H1 (cell line): ENCODE measurements around the gene SRI. TPM values are rescaled to one million over a fixed set of nuclear protein-coding genes. Genes with fewer than 3 reads are reported as not detected.

Experiments
- CTCF ChIA-PET: fragments of 300-600 bp; sonication (Branson Sonifier 250); formaldehyde crosslinking; loops from one replicate; lab custom pipeline; 2021; ENCODE audit not compliant: partially characterized antibody; lab: Charles Lee
- POLR2A ChIA-PET: fragments of 300-600 bp; sonication (Branson Sonifier 250); formaldehyde crosslinking; loops from one replicate; lab custom pipeline; 2021; ENCODE audit warnings: inconsistent platforms; ENCODE audit not compliant: partially characterized antibody; lab: Charles Lee
- DNase-seq, 2 experiments: peaks; one replicate each; pipeline versions ENCODE4 v3.0.0 to v3.0.0-alpha.2; 2010 to 2022; ENCODE audit warnings: low spot score in 2 of 2, low read depth in 1 of 2, mixed read lengths in 1 of 2
- FAIRE-seq: peaks from 2 replicates; lab custom pipeline; 2011; peaks lifted over from hg19 to GRCh38; lab: Jason Lieb, UNC
- H2AFZ ChIP-seq: 2 replicates; pipeline ENCODE4 v1.8.1; 2012; ENCODE audit warnings: low read length, inconsistent platforms
- H2AK5ac ChIP-seq: 2 replicates; pipeline ENCODE4 v1.6.1; 2013; ENCODE audit warnings: low read depth, low read length
- H2BK120ac ChIP-seq: replicated peaks from 2 replicates; pipeline ENCODE3; 2013; ENCODE audit warnings: low read depth, low read length, inconsistent platforms
- H2BK12ac ChIP-seq: 2 replicates; pipeline ENCODE4 v1.6.1; 2013; ENCODE audit warnings: low read depth, low read length
- H2BK15ac ChIP-seq: 2 replicates; pipeline ENCODE4 v1.6.1; 2013; ENCODE audit warnings: low read length
- H2BK20ac ChIP-seq: 2 replicates; pipeline ENCODE4 v1.6.1; 2013; ENCODE audit warnings: low read length
- H2BK5ac ChIP-seq: 2 replicates; pipeline ENCODE4 v1.6.1; 2013; ENCODE audit warnings: low read depth, low read length
- H3K14ac ChIP-seq: 2 replicates; pipeline ENCODE4 v1.6.1; 2013; ENCODE audit warnings: inconsistent platforms; ENCODE audit not compliant: insufficient read length
- H3K18ac ChIP-seq: 2 replicates; pipeline ENCODE4 v1.6.1; 2013; ENCODE audit warnings: low read length; ENCODE audit errors: extremely low read depth
- H3K23ac ChIP-seq: 2 replicates; pipeline ENCODE4 v1.6.1; 2013; ENCODE audit warnings: inconsistent platforms; ENCODE audit not compliant: insufficient read length
- H3K23me2 ChIP-seq: 2 replicates; pipeline ENCODE4 v1.6.1; 2013; ENCODE audit warnings: low read depth, low read length
- H3K27ac ChIP-seq: 2 replicates; pipeline ENCODE4 v1.6.1; 2011; ENCODE audit warnings: low read depth, low read length, inconsistent platforms
- H3K27me3 ChIP-seq, 4 experiments: replicated peaks in 1 of 4; 1 replicate in 1 of 4; 2 replicates in 3 of 4; pipeline versions ENCODE4 v1.6.1 to v1.8.1; 2011 to 2013; ENCODE audit warnings: low read length in 3 of 4, mild to moderate bottlenecking in 3 of 4, inconsistent platforms in 2 of 4, mixed read lengths in 2 of 4, moderate library complexity in 1 of 4; ENCODE audit not compliant: control insufficient read depth in 3 of 4, insufficient read depth in 3 of 4; ENCODE audit errors: extremely low read depth in 1 of 4
- H3K36me3 ChIP-seq, 4 experiments: 2 replicates each; pipeline versions ENCODE4 v1.6.1 to v1.8.1; 2011 to 2013; ENCODE audit warnings: mild to moderate bottlenecking in 4 of 4, low read length in 3 of 4, moderate library complexity in 2 of 4, control low read depth in 1 of 4, inconsistent platforms in 1 of 4; ENCODE audit not compliant: insufficient read depth in 4 of 4, control insufficient read depth in 2 of 4
- H3K4ac ChIP-seq: replicated peaks from 2 replicates; pipeline ENCODE3; 2013; ENCODE audit warnings: low read length, low read depth, mixed read lengths, inconsistent platforms; ENCODE audit not compliant: insufficient read length
- H3K4me1 ChIP-seq, 4 experiments: replicated peaks in 1 of 4; 1 replicate in 1 of 4; 2 replicates in 3 of 4; pipeline versions ENCODE4 v1.6.1 to v1.8.1; 2011 to 2013; ENCODE audit warnings: low read length in 3 of 4, inconsistent platforms in 2 of 4, mixed read lengths in 1 of 4; ENCODE audit not compliant: insufficient read depth in 4 of 4, control insufficient read depth in 3 of 4
- H3K4me2 ChIP-seq, 2 experiments: 2 replicates each; pipeline versions ENCODE4 v1.6.1 to v1.8.1; 2011 to 2013; ENCODE audit warnings: low read depth in 2 of 2, low read length in 2 of 2, control low read depth in 1 of 2, inconsistent platforms in 1 of 2, mild to moderate bottlenecking in 1 of 2; ENCODE audit not compliant: insufficient read depth in 1 of 2
- H3K4me3 ChIP-seq, 4 experiments: fragments of 200-600, 300-600 bp in 1 of 4; sonication (generic), shearing (Covaris generic), sonication (Bioruptor Twin) in 1 of 4; 2 replicates each; pipeline versions ENCODE4 v1.5.1 to v1.8.1; 2011 to 2016; ENCODE audit warnings: low read length in 4 of 4, low read depth in 3 of 4, control low read depth in 2 of 4, inconsistent platforms in 2 of 4, mild to moderate bottlenecking in 2 of 4, mixed read lengths in 1 of 4, moderate library complexity in 1 of 4; ENCODE audit not compliant: insufficient read depth in 2 of 4; ENCODE audit errors: extremely low read depth in 1 of 4
- H3K56ac ChIP-seq: replicated peaks from 2 replicates; pipeline ENCODE3; 2013; ENCODE audit warnings: low read depth, mild to moderate bottlenecking, mixed read lengths, low read length, inconsistent platforms; ENCODE audit not compliant: insufficient read length
- H3K79me1 ChIP-seq: 2 replicates; pipeline ENCODE4 v1.6.1; 2013; ENCODE audit warnings: low read depth, low read length, control low read depth
- H3K79me2 ChIP-seq, 2 experiments: 2 replicates each; pipeline versions ENCODE4 v1.6.1 to v1.8.1; 2012 to 2013; ENCODE audit warnings: low read length in 2 of 2, mild to moderate bottlenecking in 2 of 2, inconsistent platforms in 1 of 2; ENCODE audit not compliant: insufficient read depth in 2 of 2, control insufficient read depth in 1 of 2
- H3K9ac ChIP-seq, 4 experiments: replicated peaks in 1 of 4; 1 replicate in 1 of 4; 2 replicates in 3 of 4; pipeline versions ENCODE4 v1.6.1 to v1.8.1; 2011 to 2013; ENCODE audit warnings: low read depth in 3 of 4, low read length in 3 of 4, control low read depth in 2 of 4, mild to moderate bottlenecking in 2 of 4, moderate library complexity in 2 of 4, inconsistent platforms in 1 of 4; ENCODE audit errors: extremely low read depth in 1 of 4
- H3K9me3 ChIP-seq, 2 experiments: 2 replicates each; pipeline versions ENCODE4 v1.6.1 to v1.8.1; 2012 to 2013; ENCODE audit warnings: mild to moderate bottlenecking in 2 of 2, moderate library complexity in 2 of 2, control low read depth in 1 of 2, inconsistent platforms in 1 of 2, low read depth in 1 of 2, low read length in 1 of 2, mixed read lengths in 1 of 2; ENCODE audit not compliant: insufficient read depth in 2 of 2
- H4K20me1 ChIP-seq, 2 experiments: replicated peaks in 1 of 2; 2 replicates each; pipeline versions ENCODE3 to v1.8.1; 2011 to 2013; ENCODE audit warnings: inconsistent platforms in 2 of 2, low read length in 2 of 2, mild to moderate bottlenecking in 1 of 2; ENCODE audit not compliant: insufficient read depth in 2 of 2, control insufficient read depth in 1 of 2
- H4K5ac ChIP-seq: 2 replicates; pipeline ENCODE4 v1.6.1; 2013; ENCODE audit warnings: low read length, low read depth, mixed read lengths, inconsistent platforms; ENCODE audit not compliant: insufficient read length
- H4K8ac ChIP-seq: 2 replicates; pipeline ENCODE4 v1.8.0; 2013; ENCODE audit warnings: mild to moderate bottlenecking, moderate library complexity, low read length, inconsistent platforms; ENCODE audit not compliant: insufficient read depth; ENCODE audit errors: extremely low read depth
- H4K91ac ChIP-seq: replicated peaks from 2 replicates; pipeline ENCODE3; 2013; ENCODE audit warnings: low read length, mixed read lengths, inconsistent platforms; ENCODE audit not compliant: insufficient read length
- CBX5 ChIP-seq: fragments of 300-800, 300-1000 bp; sonication (generic); IDR thresholded peaks from 2 replicates; pipeline ENCODE4 v1.7.1; 2016; ENCODE audit warnings: antibody characterized with exemption, low read length, low read depth
- EGR1 ChIP-seq: IDR thresholded peaks from 2 replicates; pipeline ENCODE4 v1.6.1; 2011; ENCODE audit warnings: low read depth, low read length, borderline replicate concordance
- EP300 ChIP-seq, 2 experiments: IDR thresholded peaks; 1 replicate in 1 of 2; 2 replicates in 1 of 2; pipeline ENCODE4 v1.6.1; 2011 to 2012; ENCODE audit warnings: low read depth in 2 of 2, low read length in 2 of 2, mild to moderate bottlenecking in 2 of 2, borderline replicate concordance in 1 of 2, inconsistent platforms in 1 of 2, moderate library complexity in 1 of 2
- GTF2F1 ChIP-seq: IDR thresholded peaks from 2 replicates; pipeline ENCODE4 v1.6.1; 2012; ENCODE audit warnings: low read depth, low read length, improper control_type of control experiment, borderline replicate concordance
- MAFK ChIP-seq: IDR thresholded peaks from 2 replicates; pipeline ENCODE4 v1.6.1; 2012; ENCODE audit warnings: low read depth, mild to moderate bottlenecking, improper control_type of control experiment, low read length
- MAX ChIP-seq: IDR thresholded peaks from 2 replicates; pipeline ENCODE4 v1.6.1; 2012; ENCODE audit warnings: inconsistent platforms
- RNF2 ChIP-seq: fragments of 200-900, 300-1000 bp; sonication (generic); IDR thresholded peaks from 2 replicates; pipeline ENCODE4 v1.7.1; 2016; ENCODE audit warnings: borderline replicate concordance, low read depth, mild to moderate bottlenecking, antibody characterized with exemption, low read length; ENCODE audit not compliant: poor library complexity, severe bottlenecking; ENCODE audit errors: missing control alignments
- SP1 ChIP-seq: IDR thresholded peaks from 2 replicates; pipeline ENCODE4 v1.6.1; 2011; ENCODE audit warnings: low read depth, low read length
- SP2 ChIP-seq: IDR thresholded peaks from 2 replicates; pipeline ENCODE4 v1.6.1; 2012; ENCODE audit warnings: mild to moderate bottlenecking, low read length, inconsistent platforms
- SUZ12 ChIP-seq: fragments of 200-600 bp; sonication (generic); IDR thresholded peaks from 2 replicates; pipeline ENCODE4 v1.6.1; 2012; ENCODE audit warnings: mild to moderate bottlenecking, inconsistent platforms, low read length, moderate library complexity, mixed read lengths
- WGBS, 2 experiments: shearing (Covaris generic) in 1 of 2; methylation state at CpG; one replicate each; pipeline versions ENCODE4 v1.1.6 to v1.1.7; 2013 to 2015; ENCODE audit warnings: low lambda C conversion rate in 2 of 2, mixed read lengths in 2 of 2, inconsistent platforms in 1 of 2, low coverage in 1 of 2, missing lambda C conversion rate in 1 of 2; ENCODE audit not compliant: insufficient replicate concordance in 2 of 2, insufficient coverage in 1 of 2, insufficient read length in 1 of 2; ENCODE audit errors: extremely low coverage in 1 of 2, missing lambda C conversion rate in 1 of 2; 5-methylcytosine and 5-hydroxymethylcytosine counted together
- polyA plus RNA-seq, 7 experiments: library from polyadenylated mRNA; depleted of rRNA in 3 of 7; stranded (reverse) in 5 of 7; unstranded in 2 of 7; fragments of >200 nt in 5 of 7; fragments of 200-250 nt in 2 of 7; gene quantifications; 1 replicate in 5 of 7; 2 replicates in 1 of 7; 4 replicates in 1 of 7; pipeline versions ENCODE4 v1.2.1 to v1.2.3, GENCODE V29; 2011 to 2013; ENCODE audit warnings: missing spikeins in 2 of 7, mixed read lengths in 2 of 7
- total RNA-seq: library from RNA; stranded (reverse); fragmentation: NEBNext Ultra II Directional; extraction: Animal tissue kit (Norgen Biotek cat#: 25700); gene quantifications from 2 replicates; pipeline ENCODE4 v1.2.1, GENCODE V29; 2021

The SRI gene
- total and polyA plus RNA-seq, 2 of the 8 experiments (the other 6 are each of a cell fraction or from before 2014, with no cell fraction given), result 118 to 170 TPM

GRCh38 chr7:88260719-88261118 is 40.9 kb upstream of the SRI start:
- TF ChIP-seq CBX5, result no peak
- no peak for TF ChIP-seq MAFK
- TF ChIP-seq GTF2F1, result no peak
- no peak for TF ChIP-seq EGR1
- no peak for TF ChIP-seq SP2
- no peak for TF ChIP-seq RNF2
- TF ChIP-seq SP1, result no peak
- no peak for TF ChIP-seq SUZ12
- no peak for TF ChIP-seq MAX
- no peak for TF ChIP-seq EP300 (IDR thresholded peaks at IDR 0.05; ENCODE audit: borderline replicate concordance in 1 of 2, low read depth in 2 of 2, low read length in 2 of 2)
- Histone ChIP-seq H3K9me3 (no peaks in the 10 kb centered on the region), H2AFZ (no peak overlapping the region), H3K18ac (no peak overlapping the region), H3K9ac (no peak overlapping the region), H2BK120ac (no peak overlapping the region), H3K27me3 (no peaks in the 10 kb centered on the region), H4K5ac (no peak overlapping the region), H3K56ac (no peak overlapping the region), H3K23me2 (no peaks in the 10 kb centered on the region; the same call in 1 of the 2 replicates), H3K36me3 (no peaks in the 10 kb centered on the region), H3K14ac (no peak overlapping the region), H3K4me3 (no peak overlapping the region), H2BK12ac (no peak overlapping the region), H3K23ac (no peak overlapping the region), H3K4me2 (no peak overlapping the region), H3K79me1 (no peaks in the 10 kb centered on the region), H2AK5ac (no peak overlapping the region), H3K4me1 (no peaks in the 10 kb centered on the region), H2BK15ac (no peak overlapping the region), H3K4ac (no peak overlapping the region), H2BK5ac (no peak overlapping the region), H2BK20ac (no peak overlapping the region), H4K91ac (no peak overlapping the region), H3K27ac (no peak overlapping the region), H4K20me1 (no peaks in the 10 kb centered on the region), H4K8ac (no peak overlapping the region), H3K79me2 (no peaks in the 10 kb centered on the region)
- ChIA-PET POLR2A (no interaction called here), CTCF (no interaction called here)
- FAIRE-seq (no peak), DNase-seq (no peak)
- WGBS, 2 experiments, result 91% methylated on average over 1 of the region's 1 CpG; no CpG with 5 or more reads in 1 of the 2 experiments
